Memory B cell (primary cell): ENCODE results near the gene B4GALNT4.
"Not testable (repeated sequence)": the region's sequence is repeated elsewhere in the genome, so short reads cannot be mapped to it uniquely, and the experiment has no call there.

Source experiments
- ATAC-seq: fragments of 150-1000 bp; cut with Tn5 transposase; 2 replicates; pipeline ENCODE4 v1.10.0; 2021; ENCODE audit warnings: low read depth, mild to moderate bottlenecking, moderate library complexity
- DNase-seq, 2 donors: peaks; one replicate each; pipeline ENCODE4 v3.0.0; 2022; ENCODE audit warnings: low spot score in 2 of 2
- H3K27ac Mint-ChIP-seq: one replicate; pipeline ENCODE4 v1.8.0; 2022; ENCODE audit warnings: mild to moderate bottlenecking, moderate library complexity, mixed read lengths
- H3K27me3 Mint-ChIP-seq: one replicate; pipeline ENCODE4 v1.8.0; 2022; ENCODE audit warnings: mixed read lengths
- H3K36me3 Mint-ChIP-seq: one replicate; pipeline ENCODE4 v1.8.0; 2022; ENCODE audit warnings: mild to moderate bottlenecking, mixed read lengths
- H3K4me1 Mint-ChIP-seq: one replicate; pipeline ENCODE4 v1.8.0; 2022; ENCODE audit warnings: mixed read lengths
- H3K4me3 Mint-ChIP-seq: one replicate; pipeline ENCODE4 v1.8.0; 2022; ENCODE audit warnings: mild to moderate bottlenecking, moderate library complexity, mixed read lengths
- H3K9me3 Mint-ChIP-seq: one replicate; pipeline ENCODE4 v1.8.0; 2022; ENCODE audit warnings: mixed read lengths

Gene B4GALNT4

GRCh38 chr11:349270-349954 lies 19.9 kb upstream of the B4GALNT4 start:
- DNase-seq, H3K4me3 Mint-ChIP-seq, H3K9me3 Mint-ChIP-seq, H3K36me3 Mint-ChIP-seq, H3K27me3 Mint-ChIP-seq, H3K27ac Mint-ChIP-seq, ATAC-seq: not testable (repeated sequence)
- H3K4me1 Mint-ChIP-seq = peaks cover 24% of the 10 kb centered on the region

GRCh38 chr11:350033-350722 lies 19.1 kb upstream of the B4GALNT4 start:
- not testable (repeated sequence) for ATAC-seq
- H3K4me3 Mint-ChIP-seq = peak overlapping the region; percentile 14

GRCh38 chr11:350723-351255 lies 18.5 kb upstream of the B4GALNT4 start:
- DNase-seq (no peak), ATAC-seq (no peak)
- H3K9me3 Mint-ChIP-seq = no peaks in the 10 kb centered on the region
- H3K27me3 Mint-ChIP-seq = no peaks in the 10 kb centered on the region
- peak overlapping the region; percentile 14 for H3K4me3 Mint-ChIP-seq
- no peak overlapping the region for H3K27ac Mint-ChIP-seq
- no peaks in the 10 kb centered on the region for H3K36me3 Mint-ChIP-seq
- H3K4me1 Mint-ChIP-seq = peaks cover 27% of the 10 kb centered on the region

More at GRCh38 chr11:350033-350722, 19.1 kb upstream of the B4GALNT4 start:
- H3K27ac Mint-ChIP-seq, H3K27me3 Mint-ChIP-seq, H3K9me3 Mint-ChIP-seq, H3K36me3 Mint-ChIP-seq, DNase-seq: not testable (repeated sequence)
- H3K4me1 Mint-ChIP-seq = peaks cover 25% of the 10 kb centered on the region

GRCh38 chr11:351411-351810 lies 17.9 kb upstream of the B4GALNT4 start:
- Mint-ChIP-seq H3K4me1 (peaks cover 27% of the 10 kb centered on the region), H3K9me3 (no peaks in the 10 kb centered on the region), H3K36me3 (no peaks in the 10 kb centered on the region), H3K4me3 (no peak overlapping the region), H3K27me3 (no peaks in the 10 kb centered on the region), H3K27ac (no peak overlapping the region)
- DNase-seq (no peak), ATAC-seq (no peak)

- Mint-ChIP-seq H3K27me3 (no peaks in the 10 kb centered on the region), H3K27ac (no peak overlapping the region), H3K36me3 (no peaks in the 10 kb centered on the region), H3K4me3 (no peak overlapping the region), H3K4me1 (peaks cover 27% of the 10 kb centered on the region), H3K9me3 (no peaks in the 10 kb centered on the region)
- ATAC-seq (no peak), DNase-seq (no peak)
These were observed 16.8 kb upstream of the B4GALNT4 start for GRCh38 chr11:352456-353031.

- ATAC-seq (no peak), DNase-seq (no peak)
- Mint-ChIP-seq H3K4me1 (peaks cover 27% of the 10 kb centered on the region), H3K9me3 (no peaks in the 10 kb centered on the region), H3K4me3 (no peak overlapping the region), H3K27me3 (no peaks in the 10 kb centered on the region), H3K36me3 (no peaks in the 10 kb centered on the region), H3K27ac (no peak overlapping the region)
These were observed 16.0 kb upstream of the B4GALNT4 start for GRCh38 chr11:353179-353873.

- DNase-seq (peak in 1 of 2 donors; percentile 45), ATAC-seq (peak; percentile 47)
- Mint-ChIP-seq H3K4me3 (peak overlapping the region; percentile 61), H3K36me3 (no peaks in the 10 kb centered on the region), H3K27ac (peak overlapping the region; percentile 36), H3K4me1 (peaks cover 18% of the 10 kb centered on the region), H3K9me3 (peaks cover 7% of the 10 kb centered on the region), H3K27me3 (peaks cover 6% of the 10 kb centered on the region)
These were observed 13.5 kb upstream of the B4GALNT4 start for GRCh38 chr11:355581-356458.

GRCh38 chr11:356610-357009 lies 12.7 kb upstream of the B4GALNT4 start:
- Mint-ChIP-seq H3K27me3 (peaks cover 6% of the 10 kb centered on the region), H3K27ac (no peak overlapping the region), H3K36me3 (no peaks in the 10 kb centered on the region), H3K4me1 (peaks cover 13% of the 10 kb centered on the region), H3K4me3 (no peak overlapping the region), H3K9me3 (peaks cover 7% of the 10 kb centered on the region)
- ATAC-seq = no peak
- DNase-seq = no peak

GRCh38 chr11:357582-357981 lies 11.7 kb upstream of the B4GALNT4 start:
- no peak overlapping the region for H3K4me3 Mint-ChIP-seq
- peaks cover 6% of the 10 kb centered on the region for H3K27me3 Mint-ChIP-seq
- peaks cover 13% of the 10 kb centered on the region for H3K4me1 Mint-ChIP-seq
- H3K27ac Mint-ChIP-seq = no peak overlapping the region
- H3K9me3 Mint-ChIP-seq = peaks cover 7% of the 10 kb centered on the region
- ATAC-seq = no peak
- no peaks in the 10 kb centered on the region for H3K36me3 Mint-ChIP-seq
- no peak for DNase-seq

GRCh38 chr11:358129-358800 lies 11.0 kb upstream of the B4GALNT4 start:
- Mint-ChIP-seq H3K9me3 (peaks cover 7% of the 10 kb centered on the region), H3K4me1 (peaks cover 11% of the 10 kb centered on the region), H3K27me3 (peaks cover 6% of the 10 kb centered on the region), H3K27ac (no peak overlapping the region), H3K36me3 (no peaks in the 10 kb centered on the region), H3K4me3 (no peak overlapping the region)
- DNase-seq (no peak), ATAC-seq (no peak)

GRCh38 chr11:359181-359714 lies 10.1 kb upstream of the B4GALNT4 start:
- Mint-ChIP-seq H3K9me3 (peaks cover 7% of the 10 kb centered on the region), H3K36me3 (no peaks in the 10 kb centered on the region), H3K4me1 (peaks cover 6% of the 10 kb centered on the region), H3K27ac (no peak overlapping the region), H3K27me3 (peaks cover 6% of the 10 kb centered on the region), H3K4me3 (no peak overlapping the region)
- ATAC-seq (no peak), DNase-seq (no peak)

GRCh38 chr11:360326-361280 lies 8.7 kb upstream of the B4GALNT4 start:
- Mint-ChIP-seq H3K27me3 (peaks cover 8% of the 10 kb centered on the region), H3K36me3 (no peaks in the 10 kb centered on the region), H3K4me3 (no peak overlapping the region), H3K9me3 (peaks cover 7% of the 10 kb centered on the region), H3K4me1 (peaks cover 7% of the 10 kb centered on the region), H3K27ac (no peak overlapping the region)
- no peak for ATAC-seq
- no peak for DNase-seq
